HG02623 (cell line): ENCODE measurements around the gene SPEF2.

Experiments
- ATAC-seq: cut with Tn5 transposase; IDR thresholded peaks from one replicate; pipeline ENCODE4 v1.9.1; 2021; ENCODE audit warnings: moderate library complexity; ENCODE audit not compliant: unreplicated experiment

The SPEF2 gene

GRCh38 chr5:35777358-35778087 is 159.9 kb downstream of the SPEF2 start:
- no peak for ATAC-seq

- ATAC-seq = no peak
Measured at GRCh38 chr5:35778259-35778769, 160.7 kb downstream of the SPEF2 start.

- no peak for ATAC-seq
Measured at GRCh38 chr5:35780236-35780635, 162.6 kb downstream of the SPEF2 start.

GRCh38 chr5:35781181-35781790 is 163.6 kb downstream of the SPEF2 start:
- ATAC-seq = no peak

- ATAC-seq = no peak
Measured at GRCh38 chr5:35783551-35783950, 165.9 kb downstream of the SPEF2 start.

- no peak for ATAC-seq
Measured at GRCh38 chr5:35785601-35786085, 168.0 kb downstream of the SPEF2 start.

GRCh38 chr5:35788724-35789123 is 171.1 kb downstream of the SPEF2 start:
- ATAC-seq = no peak

- ATAC-seq = no peak
Measured at GRCh38 chr5:35789732-35790456, 172.2 kb downstream of the SPEF2 start.

GRCh38 chr5:35790457-35790822 is 172.8 kb downstream of the SPEF2 start:
- ATAC-seq = no peak

- no peak for ATAC-seq
Measured at GRCh38 chr5:35794328-35794619, 176.6 kb downstream of the SPEF2 start.

- no peak for ATAC-seq
Measured at GRCh38 chr5:35794684-35795375, 177.2 kb downstream of the SPEF2 start.

- ATAC-seq = no peak
Measured at GRCh38 chr5:35799181-35799580, 181.5 kb downstream of the SPEF2 start.

GRCh38 chr5:35799753-35800152 is 182.1 kb downstream of the SPEF2 start:
- no peak for ATAC-seq

- no peak for ATAC-seq
Measured at GRCh38 chr5:35803191-35803651, 185.6 kb downstream of the SPEF2 start.

GRCh38 chr5:35804201-35804653 is 186.6 kb downstream of the SPEF2 start:
- ATAC-seq = no peak

GRCh38 chr5:35804841-35805240 is 187.2 kb downstream of the SPEF2 start:
- no peak for ATAC-seq

- ATAC-seq = no peak
Measured at GRCh38 chr5:35810601-35811000, 192.9 kb downstream of the SPEF2 start.

- ATAC-seq = no peak
Measured at GRCh38 chr5:35811108-35811741, 193.6 kb downstream of the SPEF2 start.

- ATAC-seq = no peak
Measured at GRCh38 chr5:35813521-35813920, 195.9 kb downstream of the SPEF2 start.

- ATAC-seq = peak; percentile 78
Measured at GRCh38 chr5:35815089-35815936, 197.7 kb downstream of the SPEF2 start.
